Stimulated activated CD4-positive, alpha-beta T cell treated with anti-CD3 and anti-CD28 coated beads, Interleukin-1b, Interleukin-23, amount 100 ng/mL, for 1 hour (primary cell): ENCODE results near the gene PLPP7.

Experiments
- DNase-seq, 2 donors: peaks; one replicate each; pipeline ENCODE4 v3.0.0-alpha.2; 2020; ENCODE audit warnings: low read depth in 2 of 2

The PLPP7 gene

DNA sequence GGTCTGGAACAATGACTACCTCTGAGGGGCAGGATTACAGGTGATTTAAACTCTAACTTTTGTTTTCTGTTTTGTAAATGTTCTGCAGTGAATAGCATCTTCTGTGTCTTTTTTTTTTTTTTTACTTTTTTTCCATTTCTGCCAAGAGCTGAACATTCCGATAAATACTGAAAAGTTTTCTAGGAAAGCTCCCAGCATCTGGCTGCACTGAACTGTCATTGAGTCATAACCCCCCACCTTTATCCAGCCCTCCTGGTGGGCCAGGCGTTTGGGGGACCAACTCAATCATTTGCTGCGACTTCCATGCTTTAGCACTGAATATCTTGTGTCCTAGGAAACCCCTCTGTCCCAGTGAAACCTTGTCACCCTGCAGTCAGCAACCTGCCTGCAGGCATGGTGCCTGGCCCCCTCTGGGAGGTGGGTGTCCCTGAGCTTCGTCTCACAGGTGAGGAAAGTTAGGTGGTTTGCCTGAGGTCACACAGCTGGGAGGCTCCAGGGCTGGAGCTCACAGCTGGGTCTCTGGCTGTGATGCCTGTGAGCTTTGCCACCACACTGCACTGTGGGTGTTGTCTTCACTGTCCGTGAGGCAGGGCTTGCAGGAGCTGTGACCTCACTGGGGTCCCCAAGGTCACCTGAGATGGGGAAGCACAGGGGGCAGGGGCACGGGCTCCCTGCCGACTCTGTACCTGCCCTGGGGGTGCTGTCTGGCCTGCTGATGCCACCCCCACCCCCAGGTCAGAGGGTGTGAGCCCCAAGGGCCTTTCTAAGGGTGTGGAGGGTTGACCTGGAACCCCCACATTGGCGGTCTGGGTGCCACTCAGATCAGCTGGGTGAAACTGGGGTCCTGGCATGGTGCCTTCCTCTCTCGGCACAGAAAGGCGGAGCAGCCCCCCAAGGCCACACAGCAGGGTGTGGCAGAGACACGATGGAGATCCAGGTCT is 14.1 kb downstream of the PLPP7 start:
- no peak for DNase-seq

DNA sequence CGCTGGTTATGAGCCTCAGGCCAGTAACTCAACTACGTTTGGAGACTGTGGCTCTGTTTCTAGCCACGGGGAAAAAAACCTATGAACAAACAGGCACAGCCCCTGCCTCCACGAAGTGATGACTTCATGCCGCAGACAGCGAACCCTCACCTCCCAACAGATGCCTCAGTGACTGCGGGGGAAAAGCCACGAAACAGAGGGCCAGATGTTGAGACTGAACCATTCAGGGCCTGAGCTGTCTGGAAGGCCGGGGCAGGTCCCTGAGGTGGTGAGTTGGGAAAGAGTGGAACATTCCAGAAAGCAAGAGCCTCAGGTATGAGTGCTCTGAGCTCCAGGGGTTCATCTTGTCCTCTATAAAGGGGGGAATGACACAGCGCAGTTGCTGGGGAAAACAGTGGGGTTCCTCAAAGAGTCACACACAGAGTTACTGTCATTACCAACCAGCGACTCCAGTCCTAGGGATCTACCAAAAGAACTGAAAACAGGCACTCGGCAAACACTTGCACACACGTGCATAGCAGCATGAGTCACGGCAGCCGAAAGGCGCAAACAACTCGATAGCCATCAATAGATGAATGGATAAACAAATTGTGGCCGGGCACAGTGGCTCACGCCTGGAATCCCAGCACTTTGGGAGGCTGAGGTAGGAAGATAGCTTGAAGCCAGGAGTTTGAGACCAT is 15.3 kb downstream of the PLPP7 start:
- DNase-seq: no peak

DNA sequence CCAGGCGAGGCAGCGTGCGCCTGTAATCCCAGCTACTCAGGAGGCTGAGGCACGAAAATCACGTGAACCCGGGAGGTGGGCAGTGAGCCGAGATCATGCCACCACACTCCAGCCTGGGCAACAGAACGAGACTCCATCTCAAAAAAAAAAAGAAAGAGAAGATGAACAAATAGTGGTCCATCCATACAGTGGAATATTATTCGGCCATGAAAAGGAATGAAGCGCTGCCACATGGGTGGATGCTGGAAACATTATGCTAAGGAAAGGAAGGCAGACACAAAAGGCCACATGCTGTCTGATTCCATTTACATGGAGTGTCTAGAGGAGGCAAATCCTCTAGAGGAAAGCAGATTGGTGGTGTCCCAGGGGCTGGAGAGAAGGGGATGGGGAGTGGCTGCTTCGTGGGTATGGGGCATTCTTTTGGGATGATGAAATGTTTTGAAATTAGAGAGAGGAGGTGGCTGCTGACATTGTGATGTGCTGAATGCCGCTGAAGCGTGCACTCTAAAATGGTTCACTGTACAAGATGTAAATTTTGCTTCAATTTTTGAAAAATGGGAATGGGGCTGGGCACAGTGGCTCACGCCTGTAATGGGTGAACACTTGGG is 17.0 kb downstream of the PLPP7 start:
- DNase-seq: no peak

DNA sequence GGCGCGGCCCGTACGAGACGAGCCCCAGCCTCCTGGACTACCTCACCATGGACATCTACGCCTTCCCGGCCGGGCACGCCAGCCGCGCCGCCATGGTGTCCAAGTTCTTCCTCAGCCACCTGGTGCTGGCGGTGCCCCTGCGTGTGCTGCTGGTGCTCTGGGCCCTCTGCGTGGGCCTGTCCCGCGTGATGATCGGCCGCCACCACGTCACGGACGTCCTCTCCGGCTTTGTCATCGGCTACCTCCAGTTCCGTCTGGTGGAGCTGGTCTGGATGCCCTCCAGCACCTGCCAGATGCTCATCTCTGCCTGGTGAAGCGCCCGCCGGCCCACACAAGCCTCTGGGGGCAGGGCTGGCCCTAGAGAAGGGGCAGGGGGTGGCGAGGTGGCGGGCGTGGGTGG is 18.5 kb downstream of the PLPP7 start:
- no peak for DNase-seq

DNA sequence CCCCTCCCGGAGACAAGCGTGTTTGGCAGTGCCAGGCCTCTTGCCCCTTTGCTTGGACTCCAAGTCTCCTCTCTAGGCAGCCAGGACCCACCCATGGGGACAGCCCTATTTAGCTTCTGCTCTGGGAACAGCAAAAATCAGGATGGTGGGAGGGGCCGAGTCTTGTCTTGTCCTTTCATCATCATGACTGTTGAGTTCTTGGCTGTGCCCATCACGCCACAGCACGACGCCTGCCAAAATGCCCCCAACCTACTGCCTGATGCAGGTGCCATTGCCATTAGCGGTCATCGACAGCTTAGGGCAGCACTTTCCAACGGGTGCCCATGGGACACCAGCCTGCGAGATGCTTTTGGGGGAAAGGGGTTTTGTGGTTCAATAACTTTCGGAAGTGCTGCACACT is 18.9 kb downstream of the PLPP7 start:
- no peak for DNase-seq

DNA sequence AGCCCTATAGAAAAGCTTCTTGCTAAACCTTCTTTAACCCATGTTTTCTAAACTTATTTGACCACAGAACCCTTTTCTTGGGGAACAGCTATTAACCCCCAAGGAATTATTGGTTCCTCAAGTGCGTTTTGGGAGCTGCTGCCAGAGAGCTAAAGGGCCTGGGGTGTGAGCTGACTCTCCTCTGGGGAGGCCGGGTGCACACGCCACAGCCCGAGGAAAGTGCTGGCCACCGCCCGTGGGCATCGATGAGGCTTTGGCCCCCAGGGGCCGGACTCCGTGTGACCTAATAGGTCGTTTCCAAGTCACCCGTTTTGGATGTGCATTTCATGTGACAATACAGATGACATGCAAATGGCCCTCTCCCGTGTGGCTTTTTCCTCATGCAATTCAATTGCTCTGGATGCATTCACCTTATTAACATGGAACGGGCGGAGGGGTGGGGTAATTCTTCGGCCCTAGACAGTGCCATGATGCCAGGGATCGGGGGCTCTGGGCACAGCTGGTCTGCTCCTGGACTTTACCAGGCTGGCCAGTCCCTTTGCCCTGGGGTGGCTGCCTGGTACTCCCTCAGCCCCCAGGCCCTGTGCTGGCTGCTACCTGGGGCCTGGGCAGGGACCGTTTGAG is 19.5 kb downstream of the PLPP7 start:
- no peak for DNase-seq

DNA sequence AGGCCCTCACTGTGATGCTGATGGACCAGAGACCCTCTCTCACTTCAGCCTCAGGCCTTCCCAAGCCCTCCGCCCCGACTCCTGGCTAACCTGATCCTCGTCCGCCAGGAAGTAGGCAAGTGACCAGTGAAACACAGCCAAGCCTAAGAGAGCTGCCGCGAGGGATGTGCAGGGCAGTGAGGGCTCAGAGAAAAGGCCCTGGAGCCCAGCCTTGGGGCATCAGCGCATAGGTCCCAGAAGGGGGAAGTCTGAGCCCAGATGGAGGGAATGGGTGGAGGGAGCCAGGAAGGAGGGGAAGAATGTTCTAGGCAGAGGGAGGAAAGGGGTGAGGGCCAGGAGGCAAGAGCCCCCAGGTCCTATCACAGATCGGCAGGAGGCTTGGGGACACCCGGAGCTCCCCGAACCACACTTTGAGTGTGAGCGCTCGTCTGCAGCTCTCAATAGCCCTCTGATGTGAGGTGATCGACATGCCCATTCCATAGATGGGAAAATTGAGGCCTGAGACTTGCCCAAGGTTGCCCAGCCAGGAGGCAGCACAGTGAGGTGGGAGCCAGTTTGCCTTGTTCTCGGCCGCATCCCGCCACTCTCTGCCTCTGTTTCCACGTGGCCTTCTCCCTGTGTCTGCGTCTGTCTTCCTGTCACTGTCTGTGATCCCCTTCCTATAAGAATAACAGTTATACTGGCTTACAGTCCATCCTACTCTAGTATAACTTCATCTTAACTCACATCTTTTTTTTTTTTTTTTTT is 20.2 kb downstream of the PLPP7 start:
- no peak for DNase-seq

DNA sequence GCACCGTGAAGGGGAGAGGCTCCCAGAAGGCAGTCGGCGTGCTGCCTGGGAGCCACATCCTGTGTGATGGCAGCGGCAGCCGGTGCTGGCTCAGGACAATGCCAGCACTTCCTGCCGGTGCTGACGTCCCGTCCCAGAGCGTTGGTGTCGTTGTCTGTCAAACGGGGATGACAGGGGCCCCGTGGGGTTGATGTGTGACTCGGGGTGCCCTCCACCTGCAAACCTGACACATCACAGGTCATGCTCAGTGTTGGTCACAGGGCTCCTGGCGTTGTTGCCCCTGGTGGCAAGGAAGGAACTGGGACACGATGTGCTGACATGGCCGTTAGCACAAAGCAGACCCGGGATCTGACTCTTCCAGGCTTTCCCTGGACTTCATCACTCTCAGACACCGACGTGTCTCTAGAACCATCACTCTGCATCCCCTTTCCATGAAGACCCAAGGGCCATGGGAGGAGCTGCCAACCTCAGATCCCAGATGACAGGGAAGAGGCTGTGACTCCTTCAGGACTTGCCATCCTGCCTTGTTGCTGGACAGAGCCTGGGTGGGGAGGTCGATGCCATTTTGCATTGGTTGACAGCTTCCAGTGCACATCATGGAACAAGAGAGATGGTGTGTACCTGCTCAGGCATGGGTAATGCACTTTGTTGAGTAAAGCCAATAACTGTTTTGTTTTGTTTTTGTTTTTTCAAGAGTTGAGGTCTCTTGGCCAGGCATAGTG is 21.5 kb downstream of the PLPP7 start:
- peak; percentile 8 to 13 for DNase-seq

DNA sequence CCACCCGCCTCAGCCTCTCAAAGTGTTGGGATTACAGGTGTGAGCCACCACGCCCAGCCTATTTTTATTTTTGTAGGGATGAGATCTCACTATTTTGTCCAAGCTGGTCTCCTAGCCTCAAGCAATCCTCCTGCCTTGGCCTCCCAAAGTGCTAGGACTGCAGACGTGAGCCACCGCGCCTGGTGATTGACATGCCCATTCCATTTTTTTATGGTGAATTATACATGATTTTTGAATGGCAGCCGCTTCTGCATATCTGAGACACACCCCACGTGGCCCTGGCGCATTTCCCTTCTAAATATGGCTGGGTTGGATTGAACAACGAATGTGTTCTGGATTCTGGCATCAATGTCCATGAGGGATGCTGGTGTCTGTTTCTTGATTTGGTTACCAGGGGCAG is 22.7 kb downstream of the PLPP7 start:
- DNase-seq: no peak

DNA sequence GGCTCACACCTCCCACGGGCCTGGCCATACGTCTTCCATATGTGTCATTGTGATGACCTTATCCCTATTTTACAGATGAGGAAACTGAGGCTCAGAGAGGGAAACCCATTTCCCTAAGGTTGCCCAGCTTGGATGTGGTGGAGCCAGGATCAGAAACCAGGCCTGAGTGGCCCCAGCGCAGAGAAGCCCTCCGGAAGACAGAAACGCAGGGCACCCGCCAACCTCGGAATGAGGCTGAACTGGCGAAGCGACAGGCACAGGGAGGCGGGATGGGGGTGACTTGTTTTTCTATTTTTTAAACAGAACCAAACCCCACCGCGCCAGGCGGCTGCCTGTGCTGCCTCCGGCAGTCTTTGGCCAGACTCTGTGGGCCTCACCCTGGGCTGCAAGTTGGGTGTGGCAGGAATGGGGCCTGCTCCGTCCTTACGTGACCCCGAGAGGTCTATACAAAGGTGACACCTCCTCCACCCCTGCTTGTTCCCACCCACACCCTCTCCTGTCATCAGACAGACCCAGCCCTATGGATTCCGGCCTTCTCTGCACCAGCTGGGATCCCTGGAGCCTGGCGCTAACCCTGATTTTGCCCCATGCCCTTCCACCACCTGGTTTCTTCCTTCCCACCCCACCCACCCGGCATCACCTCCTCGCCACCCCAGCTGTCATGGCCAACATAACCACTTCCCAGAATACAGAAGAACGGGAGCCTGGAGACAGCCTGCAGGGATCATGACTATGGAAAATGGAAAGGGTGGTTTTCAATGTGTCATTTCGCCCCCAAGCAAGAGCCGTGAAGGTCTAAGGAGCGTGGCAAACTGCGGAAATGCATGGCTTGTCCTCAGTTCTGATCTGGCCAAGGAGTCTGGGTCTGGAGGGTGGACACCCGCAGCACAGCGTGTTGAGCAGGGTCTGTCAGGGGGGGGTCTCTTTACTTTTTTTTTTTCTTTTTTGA is 23.6 kb downstream of the PLPP7 start:
- no peak for DNase-seq

DNA sequence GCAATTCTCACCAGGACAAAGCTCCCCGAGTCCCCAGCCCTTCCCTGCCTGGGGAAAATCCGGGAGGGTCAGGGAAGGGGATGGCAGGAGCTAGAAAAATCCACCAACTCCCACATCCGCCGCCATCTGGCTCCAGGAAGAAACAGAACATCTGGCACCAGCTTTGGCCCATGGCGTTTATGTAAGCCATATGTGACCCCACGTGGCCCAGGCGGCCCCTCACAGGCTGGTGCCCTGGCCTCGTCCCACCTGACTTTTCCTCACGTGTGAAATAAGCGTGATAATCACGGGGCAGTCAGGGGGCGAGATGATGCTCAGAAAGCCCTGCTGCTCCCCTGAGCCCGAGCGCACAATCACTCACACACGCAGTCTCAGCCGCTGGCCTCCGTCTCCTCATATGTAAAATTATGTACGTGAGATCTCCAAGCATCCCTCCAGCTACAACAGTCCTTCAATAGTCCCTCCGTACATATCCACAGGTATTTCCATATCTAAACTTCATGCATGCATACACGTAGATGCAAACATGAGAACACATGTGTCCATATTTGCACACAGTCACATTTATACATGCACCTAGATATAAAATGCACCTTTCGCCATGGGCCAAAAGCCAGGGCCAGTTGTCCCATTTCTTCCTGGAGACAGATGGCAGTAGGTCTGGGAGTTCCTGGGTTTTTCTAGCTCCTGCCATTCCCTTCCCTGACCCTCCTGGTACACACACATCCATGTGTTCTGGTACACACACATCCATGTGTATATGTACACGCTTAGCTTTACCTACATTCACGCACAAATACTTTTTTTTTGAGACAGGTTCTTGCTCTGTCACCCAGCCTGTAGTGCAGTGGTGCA is 28.9 kb downstream of the PLPP7 start:
- no peak for DNase-seq

DNA sequence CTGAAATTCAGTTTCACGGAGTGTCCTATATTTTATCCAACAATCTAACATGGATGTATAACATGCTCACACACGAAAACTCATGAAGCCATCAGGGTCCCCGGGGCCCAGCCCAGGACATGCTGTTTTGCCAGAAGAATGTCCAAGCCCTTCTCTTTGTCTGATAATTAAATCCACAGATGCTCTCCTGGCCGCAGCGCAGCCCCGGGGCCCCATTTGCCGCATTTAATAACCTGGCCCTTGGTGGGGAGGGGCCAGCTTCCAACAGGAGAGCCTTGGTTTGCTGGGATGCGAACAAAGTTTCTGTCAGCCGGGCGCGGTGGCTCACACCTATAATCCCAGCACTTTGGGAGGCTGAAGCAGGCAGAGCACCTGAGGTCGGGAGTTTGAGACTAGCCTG is 30.0 kb downstream of the PLPP7 start:
- DNase-seq: no peak

DNA sequence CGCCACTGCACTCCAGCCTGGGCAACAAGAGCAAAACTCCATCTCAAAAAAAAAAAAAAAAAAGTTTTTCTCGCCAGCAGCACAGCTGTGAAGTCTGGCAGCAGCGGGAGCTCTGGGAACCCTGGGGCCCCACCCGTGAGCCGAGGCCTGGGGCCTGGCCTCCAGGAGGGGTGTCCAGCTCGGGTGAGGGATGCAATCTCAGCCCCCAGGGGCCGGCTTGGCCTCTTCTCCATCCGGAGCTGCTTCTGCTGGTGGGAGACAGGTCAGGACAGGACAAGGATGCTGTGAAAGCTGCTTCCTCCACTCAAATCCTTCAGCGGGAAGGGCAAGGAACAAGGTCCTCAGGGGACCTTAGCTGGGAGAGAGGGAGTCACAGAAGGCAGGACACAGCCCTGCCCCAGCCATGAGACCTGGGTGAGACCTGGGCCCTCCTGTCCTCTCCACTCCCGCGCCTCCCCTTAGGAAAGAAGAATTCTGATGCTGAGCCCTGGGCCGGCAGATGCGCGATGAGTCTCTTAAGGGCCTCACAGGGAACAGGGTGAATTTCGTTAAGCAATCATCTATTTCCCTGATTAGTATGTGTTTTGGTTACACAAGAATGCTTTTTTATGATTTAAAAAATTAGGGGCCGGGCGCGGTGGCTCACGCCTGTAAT is 30.6 kb downstream of the PLPP7 start:
- no peak for DNase-seq

DNA sequence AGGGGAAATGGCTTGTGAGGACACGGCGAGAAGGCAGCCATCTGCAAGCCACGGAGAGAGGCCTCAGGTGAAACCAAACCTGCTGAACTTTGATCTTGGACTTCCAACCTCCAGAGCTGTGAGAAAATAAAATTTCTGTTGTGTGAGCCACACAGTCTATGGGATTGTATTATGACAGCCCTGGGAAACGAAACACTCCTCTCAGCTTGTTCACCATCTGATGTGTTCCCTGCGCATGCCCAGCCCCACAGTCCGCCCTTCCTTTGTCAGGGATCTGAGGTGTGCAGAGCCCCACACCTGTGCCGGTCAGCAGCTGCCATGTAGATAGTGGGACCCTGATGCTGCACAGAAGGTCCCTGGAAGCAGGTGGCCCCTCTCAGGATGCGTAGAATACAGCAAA is 34.1 kb downstream of the PLPP7 start:
- no peak for DNase-seq

DNA sequence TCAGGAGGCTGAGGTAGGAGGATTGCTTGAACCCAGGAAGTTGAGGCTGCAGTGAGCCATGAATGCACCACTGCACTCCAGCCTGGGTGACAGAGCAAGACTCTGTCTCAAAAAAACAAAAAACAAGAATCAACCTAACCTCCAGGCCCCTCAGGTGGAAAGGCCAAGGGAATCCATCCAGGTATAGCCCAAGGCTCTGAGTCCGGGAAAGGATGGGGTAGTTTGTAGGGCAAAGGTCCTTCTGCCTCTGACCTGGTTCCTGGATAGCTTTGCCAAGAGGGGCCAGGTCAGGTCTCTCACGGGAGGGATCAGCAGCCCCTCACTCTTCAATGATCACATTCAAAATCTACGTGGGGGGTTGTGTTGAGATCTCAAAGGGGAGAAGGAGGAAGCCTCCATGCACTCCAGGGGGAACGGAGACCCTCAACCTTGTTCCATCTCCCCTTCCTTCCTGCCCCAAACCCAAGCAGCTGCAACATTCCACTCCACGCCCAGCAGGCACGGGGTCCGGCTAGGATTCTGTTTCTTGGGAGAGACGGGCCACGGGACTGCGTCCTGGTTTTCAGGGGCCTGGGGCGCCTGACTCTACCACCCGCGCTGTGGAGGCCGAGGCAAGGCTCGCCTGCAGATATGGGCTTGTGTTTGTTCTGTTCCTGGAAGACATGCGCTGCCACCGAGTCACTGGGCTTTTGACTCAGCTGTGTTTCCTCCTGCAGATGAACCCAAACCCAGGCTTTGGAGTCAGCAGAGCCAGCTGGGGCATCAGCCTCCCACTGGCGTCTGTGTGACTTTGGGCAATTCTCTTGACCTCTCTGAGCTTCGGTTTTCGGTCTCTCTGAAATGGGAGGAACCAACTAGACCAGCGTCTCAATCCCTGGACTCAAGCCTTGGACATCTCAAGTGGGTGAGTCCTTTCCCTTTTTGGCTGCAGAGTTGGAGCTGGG is 35.5 kb downstream of the PLPP7 start:
- no peak for DNase-seq

DNA sequence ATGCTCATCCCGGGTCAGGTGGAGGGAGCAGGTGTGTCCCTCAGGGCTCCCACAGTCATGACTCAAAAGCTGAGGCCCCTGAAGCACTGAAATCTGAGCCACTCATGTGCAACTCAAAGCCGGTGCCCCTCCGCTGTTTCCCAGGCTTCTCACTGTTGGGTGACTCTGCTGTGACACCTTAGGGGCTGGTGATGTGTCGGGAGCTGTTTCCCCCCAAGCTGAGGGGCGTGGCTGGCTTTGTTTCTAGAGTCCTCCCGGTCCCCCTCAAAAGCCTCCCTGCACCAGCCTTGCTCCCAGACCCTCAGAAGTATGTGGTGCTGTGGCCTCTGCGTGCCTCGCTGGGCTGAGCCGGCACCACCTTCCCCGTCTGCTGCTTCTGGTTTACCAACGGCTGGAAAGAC is 39.7 kb downstream of the PLPP7 start:
- no peak for DNase-seq
